GM23248 (cell line): ENCODE data around the gene GPR37. TPM values are rescaled to one million over a fixed set of nuclear protein-coding genes. Genes with fewer than 3 reads are reported as not detected.

Experiments used
- DNase-seq: peaks from one replicate; pipeline ENCODE4 v3.0.0-alpha.2; 2015
- H2AFZ ChIP-seq: fragments of 200-600 bp; sonication (generic); 2 replicates; pipeline ENCODE4 v1.6.1; 2016; ENCODE audit warnings: antibody characterized with exemption
- H3F3A ChIP-seq: fragments of 200-600 bp; sonication (generic); 2 replicates; pipeline ENCODE4 v1.6.1; 2016; ENCODE audit warnings: mild to moderate bottlenecking, antibody characterized with exemption, mixed run types; ENCODE audit not compliant: insufficient read depth
- H3K27ac ChIP-seq: fragments of 200-600 bp; sonication (generic); 2 replicates; pipeline ENCODE4 v1.5.1; 2016; ENCODE audit warnings: mild to moderate bottlenecking
- H3K27me3 ChIP-seq: fragments of 200-600 bp; sonication (generic); replicated peaks from 2 replicates; pipeline ENCODE4 v1.6.1; 2016; ENCODE audit warnings: mild to moderate bottlenecking; ENCODE audit not compliant: insufficient read depth
- H3K36me3 ChIP-seq: fragments of 200-600 bp; sonication (generic); 2 replicates; pipeline ENCODE4 v1.6.1; 2016; ENCODE audit warnings: low read depth, mild to moderate bottlenecking
- H3K4me1 ChIP-seq: fragments of 200-600 bp; sonication (generic); 2 replicates; pipeline ENCODE4 v1.6.1; 2016; ENCODE audit warnings: mild to moderate bottlenecking; ENCODE audit not compliant: insufficient read depth
- H3K4me2 ChIP-seq: fragments of 200-600 bp; sonication (generic); one replicate; pipeline ENCODE4 v1.6.1; 2016; ENCODE audit warnings: mild to moderate bottlenecking; ENCODE audit not compliant: unreplicated experiment
- H3K4me3 ChIP-seq: fragments of 200-600 bp; sonication (generic); 2 replicates; pipeline ENCODE4 v1.5.1; 2016; ENCODE audit warnings: mild to moderate bottlenecking
- H3K79me2 ChIP-seq: fragments of 200-600 bp; sonication (generic); 2 replicates; pipeline ENCODE4 v1.6.1; 2016; ENCODE audit warnings: mild to moderate bottlenecking; ENCODE audit not compliant: insufficient read depth
- H3K9ac ChIP-seq: fragments of 200-600 bp; sonication (generic); 2 replicates; pipeline ENCODE4 v1.6.1; 2016; ENCODE audit warnings: mild to moderate bottlenecking
- H3K9me2 ChIP-seq: fragments of 200-600 bp; sonication (generic); 2 replicates; pipeline ENCODE4 v1.6.1; 2016; ENCODE audit warnings: mixed run types, mild to moderate bottlenecking, moderate library complexity; ENCODE audit not compliant: insufficient read depth
- H3K9me3 ChIP-seq: fragments of 200-600 bp; sonication (generic); one replicate; pipeline ENCODE4 v1.6.1; 2017; ENCODE audit warnings: low read depth
- H4K20me1 ChIP-seq: fragments of 200-600 bp; sonication (generic); 2 replicates; pipeline ENCODE4 v1.6.0; 2016; ENCODE audit not compliant: insufficient read depth
- EZH2 ChIP-seq: fragments of 200-600 bp; sonication (generic); IDR thresholded peaks from 2 replicates; pipeline ENCODE4 v1.6.1; 2018; ENCODE audit warnings: antibody characterized with exemption, mild to moderate bottlenecking; ENCODE audit not compliant: insufficient read depth, poor library complexity, severe bottlenecking
- EZH2phosphoT487 ChIP-seq: fragments of 200-600 bp; sonication (generic); IDR thresholded peaks from 2 replicates; pipeline ENCODE4 v1.6.1; 2018; ENCODE audit warnings: antibody characterized with exemption, moderate library complexity, mild to moderate bottlenecking, low read depth; ENCODE audit not compliant: insufficient read depth
- WGBS, 2 experiments: methylation state at CpG; one replicate each; pipeline ENCODE4 v1.1.6; 2015 to 2017; ENCODE audit warnings: low lambda C conversion rate in 2 of 2, low coverage in 1 of 2; ENCODE audit errors: missing lambda C conversion rate in 2 of 2; 5-methylcytosine and 5-hydroxymethylcytosine counted together
- in situ Hi-C: fragments of 300-500 bp; cut with MboI; formaldehyde crosslinking; loops from 2 replicates; pipeline ENCODE4 v1.15.0; 2020
- polyA plus RNA-seq: library from polyadenylated mRNA; unstranded; fragments of >200 nt; fragmentation: Nextera tagmentation; extraction: Ambion mirVana; gene quantifications from 2 replicates; pipeline ENCODE4 v1.2.1, GENCODE V29; 2016
- total RNA-seq: library from RNA; depleted of rRNA; stranded (reverse); fragments of >200 nt; shearing (Covaris generic); gene quantifications from 2 replicates; pipeline ENCODE4 v1.2.3, GENCODE V29; 2014

Gene GPR37
- total and polyA plus RNA-seq, 2 experiments from 2014 or later, result not detected

GRCh38 chr7:124718032-124718766 is 47.4 kb downstream of the GPR37 start:
- in situ Hi-C loops, result no loop called here
- no peaks in the 10 kb centered on the region for H3K9me3 ChIP-seq
- H3K4me1 ChIP-seq, result no peaks in the 10 kb centered on the region
- no peaks in the 10 kb centered on the region for H3K9me2 ChIP-seq
- no peak overlapping the region for H3K27ac ChIP-seq
- H4K20me1 ChIP-seq, result no peaks in the 10 kb centered on the region
- 20 to 28% methylated on average over 4 of the region's 4 CpGs for WGBS, 2 experiments
- no peak overlapping the region for H3K4me3 ChIP-seq
- no peaks in the 10 kb centered on the region for H3K36me3 ChIP-seq
- no peaks in the 10 kb centered on the region for H3F3A ChIP-seq
- no peak for TF ChIP-seq EZH2phosphoT487
- TF ChIP-seq EZH2, result no peak
- H2AFZ ChIP-seq, result no peak overlapping the region
- H3K9ac ChIP-seq, result no peak overlapping the region
- no peak overlapping the region for H3K4me2 ChIP-seq
- no peaks in the 10 kb centered on the region for H3K79me2 ChIP-seq
- DNase-seq, result no peak
- H3K27me3 ChIP-seq, result no peaks in the 10 kb centered on the region

DNA sequence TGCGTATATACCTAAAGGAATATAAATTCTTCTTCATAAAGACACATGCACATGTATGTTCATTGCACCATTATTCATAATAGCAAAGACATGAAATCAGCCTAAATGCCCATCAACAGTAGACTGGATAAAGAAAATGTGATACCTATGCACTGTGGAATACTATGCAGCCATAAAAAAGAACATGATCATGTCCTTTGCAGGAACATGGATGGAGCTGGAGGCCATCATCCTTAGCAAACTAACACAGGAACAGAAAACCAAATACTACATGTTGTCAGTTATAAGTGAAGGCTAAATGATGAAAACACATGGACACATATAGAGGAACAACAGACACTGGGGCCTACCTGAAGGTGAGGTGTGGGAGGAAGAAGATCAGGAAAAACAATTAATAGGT is 48.7 kb downstream of the GPR37 start:
- Histone ChIP-seq H3K36me3 (no peaks in the 10 kb centered on the region), H3K4me3 (no peak overlapping the region), H3K79me2 (no peaks in the 10 kb centered on the region), H3F3A (no peaks in the 10 kb centered on the region), H3K27me3 (no peaks in the 10 kb centered on the region), H3K27ac (no peak overlapping the region), H3K9me3 (no peaks in the 10 kb centered on the region), H3K4me1 (no peaks in the 10 kb centered on the region), H2AFZ (no peak overlapping the region), H4K20me1 (no peaks in the 10 kb centered on the region), H3K4me2 (no peak overlapping the region), H3K9me2 (no peaks in the 10 kb centered on the region), H3K9ac (no peak overlapping the region)
- TF ChIP-seq EZH2 (no peak), EZH2phosphoT487 (no peak)
- no peak for DNase-seq
- 67 to 75% methylated on average over 1 of the region's 1 CpG for WGBS, 2 experiments
- in situ Hi-C loops, result no loop called here

DNA sequence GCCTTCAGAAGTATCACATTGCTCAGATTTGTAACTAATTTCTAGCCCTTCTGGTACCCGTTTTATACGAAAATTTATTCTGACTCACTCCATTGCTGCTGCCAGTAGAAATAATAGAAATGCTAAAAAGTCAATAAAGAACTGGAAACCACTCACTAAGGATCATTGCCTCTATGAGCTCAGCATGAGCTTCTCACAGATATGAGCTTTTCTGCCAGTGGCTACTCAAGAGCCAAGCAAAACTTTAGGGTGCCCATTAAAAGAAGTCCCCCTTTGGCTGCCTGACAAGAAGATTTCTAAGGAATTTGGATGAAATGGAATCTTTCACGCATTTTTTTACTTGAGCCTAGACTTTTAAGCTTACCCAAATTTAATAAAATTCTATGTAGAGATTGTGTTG is 52.5 kb downstream of the GPR37 start:
- Histone ChIP-seq H3K9ac (no peak overlapping the region), H3K36me3 (no peaks in the 10 kb centered on the region), H2AFZ (no peak overlapping the region), H3F3A (no peaks in the 10 kb centered on the region), H3K79me2 (no peaks in the 10 kb centered on the region), H3K27ac (no peak overlapping the region), H3K4me2 (no peak overlapping the region), H3K9me2 (no peaks in the 10 kb centered on the region), H3K4me1 (no peaks in the 10 kb centered on the region), H3K27me3 (no peaks in the 10 kb centered on the region), H3K4me3 (no peak overlapping the region), H4K20me1 (no peaks in the 10 kb centered on the region), H3K9me3 (no peaks in the 10 kb centered on the region)
- in situ Hi-C loops, result no loop called here
- TF ChIP-seq EZH2, result no peak
- no peak for TF ChIP-seq EZH2phosphoT487
- no peak for DNase-seq
- 0 to 1% methylated on average over 3 of the region's 3 CpGs for WGBS, 2 experiments

- Histone ChIP-seq H3K9me3 (no peaks in the 10 kb centered on the region), H3K4me2 (no peak overlapping the region), H3K27me3 (no peaks in the 10 kb centered on the region), H3K36me3 (no peaks in the 10 kb centered on the region), H3K9me2 (no peaks in the 10 kb centered on the region), H3F3A (no peaks in the 10 kb centered on the region), H3K79me2 (no peaks in the 10 kb centered on the region), H3K9ac (no peak overlapping the region), H3K4me1 (no peaks in the 10 kb centered on the region), H2AFZ (no peak overlapping the region), H3K4me3 (no peak overlapping the region), H3K27ac (no peak overlapping the region), H4K20me1 (no peaks in the 10 kb centered on the region)
- no peak for DNase-seq
- in situ Hi-C loops, result no loop called here
- TF ChIP-seq EZH2, result no peak
- TF ChIP-seq EZH2phosphoT487, result no peak
Measured at GRCh38 chr7:124712017-124712416, 53.6 kb downstream of the GPR37 start.

- no peaks in the 10 kb centered on the region for H3K9me2 ChIP-seq
- H4K20me1 ChIP-seq, result no peaks in the 10 kb centered on the region
- no peaks in the 10 kb centered on the region for H3F3A ChIP-seq
- 3 to 8% methylated on average over 2 of the region's 2 CpGs for WGBS, 2 experiments
- DNase-seq, result no peak
- H3K4me3 ChIP-seq, result no peak overlapping the region
- H3K36me3 ChIP-seq, result no peaks in the 10 kb centered on the region
- H3K79me2 ChIP-seq, result no peaks in the 10 kb centered on the region
- no peak overlapping the region for H2AFZ ChIP-seq
- in situ Hi-C loops, result no loop called here
- H3K4me1 ChIP-seq, result no peaks in the 10 kb centered on the region
- TF ChIP-seq EZH2 (no peak), EZH2phosphoT487 (no peak)
- no peak overlapping the region for H3K27ac ChIP-seq
- no peaks in the 10 kb centered on the region for H3K27me3 ChIP-seq
- H3K9me3 ChIP-seq, result no peaks in the 10 kb centered on the region
- no peak overlapping the region for H3K4me2 ChIP-seq
- H3K9ac ChIP-seq, result no peak overlapping the region
Measured at GRCh38 chr7:124702385-124702784, 63.2 kb downstream of the GPR37 start.
